Psoas muscle (tissue), 8 donors: ENCODE results near the gene CHRDL2. TPM values are rescaled to one million over a fixed set of nuclear protein-coding genes. Genes with fewer than 3 reads are reported as not detected.
A peak's percentile ranks its signal among the peaks of the same experiment; 100 is the strongest.

Source experiments
- ATAC-seq, 4 donors: fragments of 200-7000 bp; cut with Tn5 transposase; one replicate each; pipeline ENCODE4 v1.9.1; 2020; ENCODE audit warnings: moderate library complexity in 3 of 4, mild to moderate bottlenecking in 2 of 4
- DNase-seq, 2 donors: peaks; one replicate each; pipeline ENCODE4 v3.0.0-alpha.2; 2020
- H3K27ac ChIP-seq: fragments of 200-600 bp; one replicate; pipeline ENCODE4 v1.8.0; 2022
- H3K27me3 ChIP-seq, 3 donors: fragments of 200-600 bp in 1 of 3; one replicate each; pipeline versions ENCODE4 v1.6.1 to v1.8.0; 2013 to 2022; ENCODE audit warnings: low read length in 2 of 3, mild to moderate bottlenecking in 2 of 3, moderate library complexity in 1 of 3; ENCODE audit not compliant: insufficient read depth in 3 of 3
- H3K36me3 ChIP-seq, 2 donors: fragments of 200-600 bp in 1 of 2; one replicate each; pipeline versions ENCODE4 v1.6.1 to v1.8.0; 2013 to 2022; ENCODE audit warnings: low read depth in 1 of 2, mild to moderate bottlenecking in 1 of 2, moderate library complexity in 1 of 2; ENCODE audit not compliant: insufficient read depth in 1 of 2
- H3K4me1 ChIP-seq: fragments of 200-600 bp; one replicate; pipeline ENCODE4 v1.8.0; 2022
- H3K4me3 ChIP-seq: fragments of 200-600 bp; one replicate; pipeline ENCODE4 v1.8.0; 2022; ENCODE audit warnings: mild to moderate bottlenecking
- H3K9me3 ChIP-seq: fragments of 200-600 bp; one replicate; pipeline ENCODE4 v1.8.0; 2022
- WGBS, 3 donors: extraction: QIAGEN DNeasy Blood & Tissue Kit; methylation state at CpG; one replicate each; pipeline versions ENCODE4 v1.1.6 to v1.1.7; 2013; 5-methylcytosine and 5-hydroxymethylcytosine counted together
- intact Hi-C, 2 donors: fragments of 100-400 bp; cut with DNase I; formaldehyde crosslinking; loops; one replicate each; pipeline versions ENCODE4 v1.11.0 to v1.14.2; 2022
- polyA plus RNA-seq, 3 donors: library from polyadenylated mRNA; stranded (reverse); fragments of 200-250 nt; gene quantifications; one replicate each; pipeline ENCODE4 v1.2.3, GENCODE V29; 2013
- total RNA-seq, 4 donors: library from RNA; stranded (reverse); fragmentation: NEBNext Ultra II Directional in 2 of 4; extraction: Animal tissue kit (Norgen Biotek cat#: 25700) in 2 of 4; gene quantifications; one replicate each; pipeline versions ENCODE4 v1.2.1 to v1.2.4, GENCODE V29; 2021 to 2023
- TF ChIP-seq, protein P1 (sequence below): fragments of 200-600 bp; IDR thresholded peaks from one replicate; pipeline ENCODE4 v1.8.0; 2022; ENCODE audit warnings: antibody characterized with exemption
- donor health status: healthy with polysubstance abuse.
- donor health status: DM: no; HTN: no; CAD: no; lungs with moderate emphysema.
- donor health status: Bipolar disorder and iron deficiency.
- donor health status: healthy.
- donor health status: DM: yes; HTN: yes; CAD: no.
- donor health status: DM: no; HTN: no; CAD: no.
- donor health status: DM: no; HTN: no; CAD: no.
- donor health status: DM: yes; HTN: yes; CAD: no.

Gene CHRDL2
- total and polyA plus RNA-seq, 7 donors: 0.39 to 14.1 (median 3.1) TPM

DNA sequence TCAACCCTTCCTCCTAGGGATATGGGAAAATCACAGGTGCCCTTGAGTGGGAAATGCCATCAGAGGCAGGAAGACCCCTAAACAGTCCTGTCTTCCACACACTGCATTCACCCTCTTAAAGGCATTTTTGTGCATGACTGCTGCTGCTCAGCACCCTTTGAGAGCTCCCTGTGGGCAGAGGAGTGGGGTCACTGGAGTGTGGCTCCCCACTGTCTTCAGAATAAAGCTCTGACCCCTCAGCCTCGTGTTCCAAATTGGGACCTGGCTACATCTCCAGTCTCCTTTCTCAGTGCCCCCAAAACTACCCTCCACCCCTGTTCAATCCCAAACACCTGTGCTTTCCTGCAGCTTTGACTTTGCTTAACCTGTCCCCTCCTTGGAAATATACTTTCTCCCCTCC, 46.6 kb downstream of the CHRDL2 start:
- peaks cover 19% of the 10 kb centered on the region for H3K4me1 ChIP-seq
- no peaks in the 10 kb centered on the region for H3K36me3 ChIP-seq
- H3K27ac ChIP-seq: no peak overlapping the region
- TF ChIP-seq, protein P1, sequence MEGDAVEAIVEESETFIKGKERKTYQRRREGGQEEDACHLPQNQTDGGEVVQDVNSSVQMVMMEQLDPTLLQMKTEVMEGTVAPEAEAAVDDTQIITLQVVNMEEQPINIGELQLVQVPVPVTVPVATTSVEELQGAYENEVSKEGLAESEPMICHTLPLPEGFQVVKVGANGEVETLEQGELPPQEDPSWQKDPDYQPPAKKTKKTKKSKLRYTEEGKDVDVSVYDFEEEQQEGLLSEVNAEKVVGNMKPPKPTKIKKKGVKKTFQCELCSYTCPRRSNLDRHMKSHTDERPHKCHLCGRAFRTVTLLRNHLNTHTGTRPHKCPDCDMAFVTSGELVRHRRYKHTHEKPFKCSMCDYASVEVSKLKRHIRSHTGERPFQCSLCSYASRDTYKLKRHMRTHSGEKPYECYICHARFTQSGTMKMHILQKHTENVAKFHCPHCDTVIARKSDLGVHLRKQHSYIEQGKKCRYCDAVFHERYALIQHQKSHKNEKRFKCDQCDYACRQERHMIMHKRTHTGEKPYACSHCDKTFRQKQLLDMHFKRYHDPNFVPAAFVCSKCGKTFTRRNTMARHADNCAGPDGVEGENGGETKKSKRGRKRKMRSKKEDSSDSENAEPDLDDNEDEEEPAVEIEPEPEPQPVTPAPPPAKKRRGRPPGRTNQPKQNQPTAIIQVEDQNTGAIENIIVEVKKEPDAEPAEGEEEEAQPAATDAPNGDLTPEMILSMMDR: no peak
- H3K9me3 ChIP-seq: no peaks in the 10 kb centered on the region
- intact Hi-C loops: no loop called here
- 69 to 88% (median 84%) methylated on average over 1 of the region's 1 CpG for WGBS, 3 donors
- no peak overlapping the region for H3K4me3 ChIP-seq
- DNase-seq (peak in 1 of 2 donors; percentile 11), ATAC-seq (no peak)
- no peaks in the 10 kb centered on the region for H3K27me3 ChIP-seq

DNA sequence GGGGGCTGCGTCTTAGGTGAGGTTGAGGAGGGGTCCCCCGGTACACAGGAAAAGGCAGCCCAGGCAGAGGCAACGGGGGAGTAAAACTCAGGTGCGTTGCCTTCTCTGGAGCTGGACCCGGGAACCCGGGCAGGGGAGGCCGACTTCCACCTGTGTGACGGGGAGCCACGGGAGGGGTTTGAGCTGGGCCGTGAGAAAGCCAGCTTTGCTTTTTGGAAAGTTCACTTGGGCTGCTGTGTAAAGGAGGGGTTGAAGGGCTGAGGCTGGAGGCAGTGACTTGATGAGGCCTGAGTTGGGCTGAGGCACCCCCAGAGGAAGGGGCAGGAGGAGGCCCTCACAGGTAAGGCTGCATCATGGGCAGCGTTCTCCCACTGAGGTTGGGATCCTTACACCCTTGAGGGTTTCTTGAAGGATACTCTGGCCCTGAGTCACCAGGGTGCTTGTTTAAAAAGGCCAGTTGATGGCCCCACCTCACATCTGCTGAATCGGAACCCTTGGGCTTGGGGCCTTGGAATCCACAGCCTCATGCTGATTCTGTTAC, 47.2 kb downstream of the CHRDL2 start:
- peak overlapping the region; percentile 72 for H3K27ac ChIP-seq

DNA sequence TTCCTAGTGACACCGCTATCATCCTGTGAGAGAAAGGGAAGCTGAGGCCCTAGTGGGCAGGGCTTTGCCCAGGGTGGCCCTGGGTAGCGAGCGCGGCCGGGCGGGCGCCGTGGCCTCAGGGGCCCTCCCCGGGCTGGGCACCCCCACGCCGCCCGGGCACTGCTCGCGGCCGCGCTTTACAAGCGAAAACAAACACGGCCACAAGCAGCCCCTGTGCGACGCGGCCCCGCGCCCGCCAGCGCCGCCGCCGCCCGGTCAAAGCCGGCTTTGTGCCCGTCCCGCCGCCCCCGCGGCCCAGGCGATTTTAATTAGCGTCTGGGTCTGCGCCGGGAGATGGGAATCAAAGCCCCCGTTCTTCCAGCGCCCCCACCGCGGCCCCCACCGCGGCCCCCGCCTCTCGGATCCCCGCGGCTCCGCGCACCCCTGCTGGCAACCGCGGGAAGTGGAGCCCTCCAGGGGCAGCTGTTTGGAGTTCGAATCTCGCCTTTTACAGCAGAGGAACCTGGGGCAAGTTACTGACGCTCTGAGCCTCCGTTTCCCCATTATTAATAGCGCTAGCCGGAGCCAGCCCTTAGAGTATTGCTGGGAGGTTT, 47.9 kb downstream of the CHRDL2 start:
- Histone ChIP-seq H3K4me3 (peak overlapping the region; percentile 75), H3K27ac (peak overlapping the region; percentile 72), H3K4me1 (peaks cover 19% of the 10 kb centered on the region), H3K9me3 (no peaks in the 10 kb centered on the region), H3K36me3 (no peaks in the 10 kb centered on the region), H3K27me3 (no peaks in the 10 kb centered on the region)
- WGBS, 3 donors: 2 to 6% (median 4%) methylated on average over 47 to 59 of the region's 59 CpGs
- peak; percentile 30 to 51 (median 44) for ATAC-seq
- TF ChIP-seq, protein P1: peak; percentile 51
- peak; percentile 44 to 61 for DNase-seq
- intact Hi-C loops: no loop called here

More for the DNA sequence above, 47.2 kb downstream of the CHRDL2 start:
- Histone ChIP-seq H3K4me1 (peaks cover 19% of the 10 kb centered on the region), H3K36me3 (no peaks in the 10 kb centered on the region), H3K9me3 (no peaks in the 10 kb centered on the region), H3K4me3 (peak overlapping the region; percentile 75), H3K27me3 (no peaks in the 10 kb centered on the region)
- intact Hi-C loops: no loop called here
- no peak for ATAC-seq
- 62 to 79% (median 70%) methylated on average over 12 of the region's 12 CpGs for WGBS, 3 donors
- TF ChIP-seq, protein P1: no peak
- DNase-seq: peak in 1 of 2 donors; percentile 48

DNA sequence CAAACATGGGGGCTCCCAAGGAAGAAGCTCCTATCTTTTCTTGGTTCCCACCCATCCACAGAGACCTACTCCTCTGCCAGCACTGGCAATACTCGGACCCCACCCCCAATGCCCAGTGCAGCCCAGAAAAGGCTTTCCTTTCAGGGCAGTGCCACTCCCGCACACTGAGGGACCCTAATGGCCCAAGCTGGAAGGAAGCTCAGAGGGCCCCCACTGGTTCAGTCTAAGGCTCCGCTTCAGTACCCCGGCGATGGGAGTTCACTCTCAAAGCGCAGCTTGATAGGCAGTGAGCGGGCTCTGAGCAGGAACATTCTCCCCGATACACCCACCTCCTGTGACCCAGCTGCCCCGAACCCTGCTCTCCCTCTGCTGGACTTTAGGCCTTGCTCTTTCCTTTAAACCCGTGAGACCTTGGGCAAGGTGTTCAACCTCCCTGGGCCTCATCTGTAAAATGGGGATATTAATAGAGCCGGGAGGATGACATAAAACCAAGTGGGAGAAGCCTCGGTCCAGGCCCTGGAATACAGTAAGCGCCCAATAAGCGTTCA, 48.4 kb downstream of the CHRDL2 start:
- Histone ChIP-seq H3K9me3 (no peaks in the 10 kb centered on the region), H3K27ac (peak overlapping the region; percentile 72), H3K36me3 (no peaks in the 10 kb centered on the region), H3K27me3 (no peaks in the 10 kb centered on the region), H3K4me1 (peaks cover 19% of the 10 kb centered on the region), H3K4me3 (peak overlapping the region; percentile 75)
- WGBS, 3 donors: 79 to 87% (median 80%) methylated on average over 14 of the region's 14 CpGs
- intact Hi-C loops: no loop called here
- TF ChIP-seq, protein P1: no peak
- DNase-seq (no peak), ATAC-seq (peak in 1 of 4 donors; percentile 2)
